ENCODE results near the gene HERC3.

The HERC3 gene

DNA sequence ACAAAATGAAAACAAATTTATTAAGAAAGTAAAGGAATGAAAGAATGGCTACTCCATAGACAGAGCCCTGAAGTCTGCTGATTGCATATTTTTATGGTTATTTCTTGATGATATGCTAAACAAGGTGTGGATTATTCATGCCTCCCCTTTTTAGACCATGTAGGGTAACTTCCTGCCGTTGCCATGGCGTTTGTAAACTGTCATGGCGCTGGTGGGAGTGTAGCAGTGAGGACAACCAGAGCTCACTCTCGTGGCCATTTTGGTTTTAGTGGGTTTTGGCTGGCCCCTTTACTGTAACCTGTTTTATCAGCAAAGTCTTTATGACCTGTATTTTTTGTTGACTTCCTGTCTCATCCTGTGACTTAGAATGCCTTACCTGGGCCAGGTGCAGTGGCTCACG lies 17.5 kb downstream of the HERC3 start:
- DNase-seq: peak; percentile 29

DNA sequence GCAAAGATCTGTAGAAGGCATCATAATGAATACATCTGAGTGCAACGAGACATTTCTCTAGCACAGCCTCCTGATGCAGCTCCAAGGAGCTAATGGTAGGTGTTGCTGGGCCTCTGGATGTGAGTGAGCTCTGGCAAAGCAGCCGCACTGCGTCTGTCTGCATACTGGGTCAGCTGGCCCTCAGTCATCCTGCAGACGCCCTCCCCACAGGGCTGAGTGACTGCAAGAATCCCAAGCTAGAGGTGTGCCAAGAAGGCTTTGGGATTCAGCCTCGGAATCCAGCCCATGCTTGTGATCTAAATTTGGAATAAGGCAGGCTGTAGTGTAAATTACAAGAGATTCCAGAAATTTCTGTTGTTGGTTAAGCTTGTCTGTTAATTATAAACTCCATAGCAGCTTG lies 18.5 kb downstream of the HERC3 start:
- no peak for DNase-seq

- DNase-seq: peak; percentile 84
These were observed 21.2 kb downstream of the HERC3 start for GRCh38 chr4:88613417-88613875.

GRCh38 chr4:88614058-88614457 lies 21.8 kb downstream of the HERC3 start:
- no peak for DNase-seq

DNA sequence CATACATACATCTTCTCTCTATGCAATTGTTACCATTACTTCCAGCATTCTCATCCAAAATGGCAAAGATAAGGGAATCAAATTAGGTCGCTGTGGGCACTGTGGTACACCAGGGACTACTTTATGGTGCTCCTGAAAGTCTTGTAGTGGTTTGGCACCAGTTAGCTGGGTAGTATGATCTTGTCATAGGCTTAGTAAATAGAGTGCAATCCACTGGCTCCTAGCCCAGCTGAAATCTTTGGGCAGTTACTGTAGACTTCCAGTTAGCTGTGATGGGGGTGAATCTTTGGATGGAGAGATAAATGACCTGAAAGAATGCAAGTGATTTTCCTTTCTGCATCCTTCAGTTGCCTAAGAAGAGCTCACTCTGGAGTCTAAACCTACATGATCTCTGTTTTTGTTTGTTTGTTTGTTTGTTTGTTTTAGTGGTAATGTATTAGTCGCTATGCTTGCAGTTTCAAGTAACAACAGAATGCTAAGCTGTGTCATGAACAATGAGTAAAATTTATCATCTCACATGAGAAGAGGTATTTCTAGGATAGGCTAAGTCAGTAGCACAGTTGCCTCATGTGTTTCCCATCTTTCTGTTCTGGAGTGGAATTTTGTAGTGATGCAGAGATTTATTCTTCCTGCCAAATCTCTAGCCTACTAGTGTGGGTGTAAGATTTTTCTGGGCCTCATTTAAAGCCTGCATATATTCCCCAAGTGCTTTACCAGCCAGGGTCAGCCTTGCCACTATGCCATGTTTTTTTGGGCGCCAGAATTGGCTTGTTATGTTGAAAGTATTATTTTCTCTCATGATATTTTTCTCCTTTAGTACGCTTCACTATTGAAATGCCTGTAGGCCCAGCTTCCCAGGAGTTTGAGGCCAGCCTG lies 24.2 kb downstream of the HERC3 start:
- DNase-seq: no peak

DNA sequence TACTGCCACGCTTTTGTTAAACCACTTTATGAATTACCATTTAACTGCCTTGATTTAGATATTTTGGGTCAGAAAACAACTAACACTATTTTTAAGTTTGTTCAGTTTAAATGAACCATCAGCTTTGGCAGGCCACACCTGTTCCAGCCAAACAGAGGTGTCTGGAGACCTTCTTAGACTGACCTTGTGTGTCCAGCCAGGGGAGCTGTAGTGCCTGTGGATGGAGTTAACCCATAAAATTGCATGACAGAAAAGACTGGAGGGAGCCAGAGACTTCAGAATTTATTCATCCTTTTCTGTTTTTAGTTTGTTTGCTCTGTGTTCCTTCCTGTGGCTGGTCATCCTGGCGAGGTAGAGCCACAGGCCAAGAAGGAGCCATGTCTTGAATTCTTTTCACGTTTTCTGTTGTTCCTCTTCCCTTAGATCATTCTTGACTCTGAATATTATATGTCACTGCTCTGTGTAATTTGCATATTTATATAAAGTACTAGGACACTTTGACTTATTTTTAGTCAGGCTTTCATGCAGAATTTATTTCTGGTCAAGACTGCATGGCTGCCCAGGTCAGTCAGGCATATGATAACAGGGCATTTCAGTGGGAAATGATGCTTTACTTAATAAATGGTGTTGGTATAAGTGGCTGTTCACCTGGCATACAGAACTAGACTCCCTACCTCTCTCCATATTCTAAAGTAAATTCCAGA lies 26.7 kb downstream of the HERC3 start:
- no peak for DNase-seq

GRCh38 chr4:88619971-88620370 lies 27.7 kb downstream of the HERC3 start:
- DNase-seq: no peak

GRCh38 chr4:88621763-88622327 lies 29.6 kb downstream of the HERC3 start:
- DNase-seq: no peak

- no peak for DNase-seq
These were observed 30.8 kb downstream of the HERC3 start for GRCh38 chr4:88623097-88623496.

GRCh38 chr4:88628746-88629145 lies 36.5 kb downstream of the HERC3 start:
- no peak for DNase-seq

GRCh38 chr4:88629826-88630225 lies 37.5 kb downstream of the HERC3 start:
- DNase-seq: no peak

GRCh38 chr4:88630756-88631155 lies 38.5 kb downstream of the HERC3 start:
- DNase-seq: no peak

- no peak for DNase-seq
These were observed 51.7 kb downstream of the HERC3 start for GRCh38 chr4:88643932-88644331.

DNA sequence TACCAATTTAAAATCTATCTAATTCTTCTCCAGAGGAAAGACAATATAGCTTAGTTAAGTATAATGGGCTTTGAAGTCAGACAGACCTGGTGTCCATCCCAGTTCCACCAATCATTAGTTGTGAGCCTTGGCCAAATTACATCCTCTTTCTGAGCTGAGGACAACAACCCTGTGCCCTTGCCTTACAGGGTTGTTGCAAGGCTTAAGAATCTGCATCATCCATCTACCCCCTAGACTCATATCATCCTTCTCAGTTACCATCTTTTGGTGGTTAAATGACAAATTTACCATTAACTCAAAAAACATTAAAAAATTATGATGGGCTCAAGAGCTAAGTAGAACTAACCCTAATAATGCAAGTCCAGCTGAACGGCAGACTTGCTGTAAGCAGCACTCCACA lies 53.7 kb downstream of the HERC3 start:
- no peak for DNase-seq

DNA sequence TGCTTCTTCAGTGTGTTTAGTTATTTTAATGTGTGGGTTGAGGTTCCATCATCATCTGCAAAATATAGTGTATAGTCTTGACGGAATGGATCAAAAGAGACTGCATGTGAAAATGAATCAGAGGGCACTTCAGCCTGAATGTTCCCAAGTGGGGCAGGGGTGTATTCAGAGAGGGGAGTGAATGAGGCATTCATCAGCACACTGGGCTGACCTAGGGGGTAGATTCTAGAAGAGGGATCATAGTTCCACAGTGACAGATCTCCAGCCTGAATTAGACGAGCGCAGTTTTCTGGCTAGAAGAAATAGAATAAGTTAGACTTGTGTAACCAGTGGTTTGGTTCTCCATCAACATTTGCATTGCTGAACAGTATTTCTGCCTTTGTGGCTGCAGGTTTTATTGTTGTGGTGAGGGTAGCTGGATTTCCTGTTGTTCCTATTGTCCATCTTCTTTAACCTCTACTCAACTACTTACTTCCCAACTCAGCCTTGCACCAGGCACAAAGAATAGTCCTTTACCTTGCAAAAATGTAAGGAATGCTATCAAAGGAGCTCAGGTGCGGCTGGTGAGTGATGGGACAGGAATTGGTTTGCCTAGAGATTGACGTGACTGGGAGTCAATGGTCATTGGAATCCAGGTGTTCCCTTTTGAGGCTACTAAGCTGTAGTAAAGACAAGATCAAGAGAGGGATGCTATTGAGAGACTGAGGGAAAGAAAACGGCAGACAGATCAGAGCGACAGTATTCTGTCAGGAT lies 54.4 kb downstream of the HERC3 start:
- no peak for DNase-seq

DNA sequence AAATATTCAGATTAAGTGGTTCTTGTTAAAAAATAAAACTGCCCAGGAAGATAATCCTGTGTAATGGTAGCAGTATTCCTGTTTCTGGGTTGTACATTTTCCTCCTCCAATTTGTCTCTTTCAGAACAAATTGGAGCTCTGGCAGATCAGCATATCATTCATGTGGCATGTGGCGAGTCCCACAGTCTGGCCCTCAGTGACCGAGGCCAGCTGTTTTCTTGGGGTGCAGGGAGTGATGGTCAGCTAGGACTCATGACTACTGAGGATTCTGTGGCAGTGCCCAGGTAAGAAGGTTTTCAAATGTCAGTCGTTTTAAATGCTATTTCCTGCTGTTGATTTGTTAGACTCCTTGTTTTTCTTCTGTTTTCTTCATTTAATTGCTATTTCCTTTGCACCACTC lies 57.4 kb downstream of the HERC3 start:
- DNase-seq: no peak

GRCh38 chr4:88653371-88653946 lies 61.2 kb downstream of the HERC3 start:
- DNase-seq: no peak

DNA sequence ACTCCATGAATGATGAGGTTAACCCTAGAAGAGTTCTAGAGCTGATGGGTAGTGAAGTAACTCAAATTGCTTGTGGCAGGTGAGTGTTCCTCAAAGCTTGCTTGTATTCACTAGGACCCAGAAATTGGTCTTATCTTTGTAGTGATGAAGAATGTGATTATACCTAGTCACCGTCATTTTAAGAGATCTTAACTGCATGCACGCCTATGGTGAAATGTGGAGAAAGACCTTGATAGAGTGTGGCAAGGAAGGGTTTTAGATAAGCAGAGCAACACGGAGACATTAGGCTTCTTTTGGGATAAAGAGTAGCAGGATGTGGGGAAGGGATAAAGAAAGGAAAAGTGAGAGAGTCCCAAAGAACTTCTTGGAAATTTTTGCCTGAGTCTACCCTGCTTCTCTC lies 62.9 kb downstream of the HERC3 start:
- no peak for DNase-seq

DNA sequence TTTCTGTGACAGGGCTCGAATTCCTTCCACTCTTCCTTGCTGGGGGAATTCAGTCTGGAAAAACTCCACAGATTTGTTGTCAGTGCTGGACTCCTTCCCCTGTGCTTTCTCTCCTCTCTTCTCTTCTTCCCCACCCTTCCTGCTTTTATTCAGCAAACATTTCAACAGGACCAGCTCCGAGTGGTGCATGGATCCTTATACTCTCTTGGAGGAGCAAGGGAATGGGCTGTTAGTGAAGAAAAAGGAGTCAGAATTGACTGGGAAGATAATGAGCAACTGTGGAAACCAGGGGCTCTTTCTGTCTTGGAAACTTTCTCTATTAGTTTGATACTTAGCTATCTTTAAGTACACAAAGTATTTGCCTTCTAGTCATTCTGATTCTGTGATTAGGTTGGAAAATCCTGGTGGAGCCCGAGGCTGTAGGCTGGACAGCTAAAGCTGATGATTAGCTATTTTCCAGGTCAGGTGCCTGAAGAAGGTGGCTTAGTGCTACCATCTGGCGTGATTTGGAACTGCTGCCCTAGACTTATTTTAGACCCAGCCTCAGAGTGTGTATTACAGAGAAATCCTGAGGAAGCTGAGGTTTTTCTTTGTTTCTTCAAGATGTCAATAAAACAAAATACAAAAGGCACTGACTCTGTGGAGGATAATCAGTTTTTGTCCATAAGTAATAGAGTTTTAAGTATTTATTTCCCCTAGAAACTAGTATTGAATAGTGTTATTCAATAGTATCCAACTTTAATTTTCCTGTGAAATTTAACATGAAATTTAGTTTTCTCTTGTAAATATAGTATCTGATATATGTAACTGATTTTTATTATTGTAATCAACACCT lies 67.0 kb downstream of the HERC3 start:
- DNase-seq: peak; percentile 54

GRCh38 chr4:88659890-88660208 lies 67.6 kb downstream of the HERC3 start:
- no peak for DNase-seq

DNA sequence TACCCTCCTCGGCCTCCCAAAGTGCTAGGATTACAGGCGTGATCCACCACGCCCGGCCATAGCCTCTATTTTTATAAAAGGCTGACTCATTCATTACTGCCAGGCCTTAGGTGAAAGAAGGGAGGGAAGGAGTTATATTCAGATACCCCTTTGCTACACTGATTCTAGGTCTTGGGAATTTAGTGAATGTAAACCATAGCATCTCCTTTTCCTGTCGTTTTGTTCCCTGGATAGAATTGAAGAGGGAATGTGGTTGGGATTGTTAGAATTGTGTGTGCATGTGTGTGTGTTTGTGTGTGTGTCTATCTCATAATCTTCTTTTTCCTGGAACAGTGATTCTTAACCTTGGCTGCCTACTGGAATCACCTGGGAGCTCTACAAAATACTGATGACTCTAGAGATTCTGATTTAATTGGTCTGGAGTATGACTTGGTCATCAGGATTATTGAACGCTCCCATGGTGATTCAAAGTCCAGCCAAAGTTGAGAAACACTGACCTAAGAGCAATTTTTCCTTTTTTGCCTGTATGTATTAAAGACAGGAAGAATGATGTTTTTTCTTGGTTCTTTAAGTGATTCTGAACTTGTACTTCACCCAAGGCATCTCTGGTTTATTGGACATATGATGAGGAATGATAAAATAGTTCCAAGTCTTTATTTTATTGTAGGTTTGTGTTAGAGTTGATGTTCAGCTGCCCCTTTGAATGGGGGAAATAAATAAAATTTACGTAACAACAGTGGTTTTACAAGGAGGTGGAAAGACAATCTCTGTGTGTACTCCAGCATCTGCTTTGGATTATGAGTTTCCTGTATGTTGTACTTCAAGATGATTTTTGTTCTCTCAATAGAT lies 68.4 kb downstream of the HERC3 start:
- DNase-seq: no peak
